GM20000 (cell line): ENCODE results near the gene AGPAT2.

ENCODE experiments used
- DNase-seq: peaks from one replicate; pipeline ENCODE4 v3.0.0; 2012; ENCODE audit warnings: low spot score
- CTCF ChIP-seq: IDR thresholded peaks from 2 replicates; pipeline ENCODE4 v1.5.1; 2012; ENCODE audit warnings: mild to moderate bottlenecking, control low read depth; ENCODE audit errors: extremely low read depth, missing control alignments

AGPAT2 gene

GRCh38 chr9:136729144-136729543 is 41.9 kb upstream of the AGPAT2 start:
- DNase-seq = no peak
- no peak for TF ChIP-seq CTCF

- no peak for TF ChIP-seq CTCF
- peak; percentile 64 for DNase-seq
These were observed 41.4 kb upstream of the AGPAT2 start for GRCh38 chr9:136728548-136729123.

DNA sequence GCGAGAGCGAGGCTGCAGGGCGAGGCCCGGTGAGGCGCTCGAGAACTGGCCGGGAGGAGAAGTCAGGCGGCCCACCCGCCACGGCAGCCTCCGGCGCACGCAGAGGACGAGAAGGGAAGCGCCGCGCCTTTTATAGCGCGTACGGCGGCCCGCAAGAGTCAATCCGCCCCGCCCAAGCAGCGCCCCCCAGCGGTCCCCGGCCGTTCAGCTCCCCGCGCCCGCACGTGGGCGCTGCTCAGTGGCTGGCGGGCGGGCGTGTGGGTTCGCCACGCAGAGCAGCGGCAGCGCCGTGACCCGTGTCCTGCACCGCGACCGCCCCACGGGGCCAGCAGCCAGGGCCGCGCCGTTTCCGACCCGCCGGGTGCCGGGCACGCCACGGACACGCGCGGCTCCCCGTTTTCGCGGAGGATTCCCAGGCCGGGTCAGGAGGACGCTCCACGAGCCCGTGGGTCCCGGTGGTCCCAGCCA is 40.9 kb upstream of the AGPAT2 start:
- peak; percentile 100 for TF ChIP-seq CTCF
- peak; percentile 99 for DNase-seq

- peak; percentile 64 for TF ChIP-seq CTCF
- peak; percentile 87 for DNase-seq
These were observed 39.5 kb upstream of the AGPAT2 start for GRCh38 chr9:136726631-136727191.

DNA sequence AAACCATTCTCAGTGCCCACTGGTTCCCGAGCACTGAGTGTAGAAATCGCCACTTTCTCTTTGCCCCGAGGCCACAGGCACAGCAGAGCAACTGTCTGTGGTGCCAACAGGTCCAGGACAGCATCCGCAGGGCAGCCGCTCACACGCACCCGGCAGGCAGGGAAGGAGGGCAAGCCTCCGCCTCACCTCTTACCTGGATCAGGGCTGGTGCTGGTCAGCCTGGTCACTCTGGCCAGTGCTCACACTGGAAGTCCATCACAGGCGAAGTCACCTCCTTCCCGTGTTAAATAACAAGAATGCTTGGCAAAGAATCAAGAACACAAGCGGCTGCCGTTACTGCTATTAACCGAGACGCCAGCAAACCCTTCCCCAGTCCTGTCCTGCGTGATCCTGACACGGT is 38.9 kb upstream of the AGPAT2 start:
- TF ChIP-seq CTCF = no peak
- no peak for DNase-seq

DNA sequence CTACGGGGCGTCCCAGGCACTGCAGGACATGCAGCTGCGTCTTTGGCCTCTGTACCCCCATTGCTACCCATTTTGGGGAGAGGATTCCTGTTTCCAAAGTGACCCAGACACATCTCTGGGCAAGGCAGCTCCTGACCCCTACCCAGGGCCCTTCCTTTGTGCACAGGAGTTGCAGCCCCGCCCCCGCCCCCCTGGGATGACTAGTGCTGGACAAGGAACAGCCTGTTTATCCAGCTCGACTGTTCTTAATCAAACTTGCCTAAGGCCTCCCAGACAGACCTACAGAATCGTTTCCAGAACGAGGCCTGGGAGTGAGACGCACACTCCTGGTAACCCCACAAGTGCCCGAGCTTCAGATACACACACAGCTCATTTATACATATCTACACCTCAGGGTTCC is 38.4 kb upstream of the AGPAT2 start:
- DNase-seq = no peak
- no peak for TF ChIP-seq CTCF

DNA sequence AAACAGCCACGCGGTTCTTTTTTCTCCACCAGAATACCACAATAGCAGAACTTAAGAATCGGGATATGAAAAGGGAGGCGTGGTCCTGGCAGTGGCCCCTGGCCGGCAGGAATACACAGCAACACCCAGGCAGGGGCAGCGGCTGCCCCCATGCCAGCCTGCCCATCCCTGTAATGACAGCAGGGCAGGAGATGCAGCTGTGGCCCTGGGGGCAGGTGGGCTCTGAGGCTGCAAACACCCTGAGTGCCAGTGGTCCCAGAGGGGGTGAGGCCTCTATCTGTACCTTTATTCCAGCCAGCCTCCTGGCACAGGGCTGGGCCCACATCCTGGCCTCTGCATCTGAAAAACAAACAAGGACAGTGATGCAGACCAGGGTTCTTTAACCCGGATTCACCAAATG is 37.5 kb upstream of the AGPAT2 start:
- DNase-seq = no peak
- no peak for TF ChIP-seq CTCF
